GM12878 (cell line): Measurements from ENCODE around the gene ZFHX2.

Source experiments
- CHD2 ChIP-seq: IDR thresholded peaks from 2 replicates; pipeline ENCODE4 v1.6.1; 2011; ENCODE audit warnings: low read depth, low read length, improper control_type of control experiment, borderline replicate concordance
- CTCF ChIP-seq, 3 experiments: IDR thresholded peaks in 2 of 3; conservative IDR thresholded peaks in 1 of 3; 2 replicates each; pipeline ENCODE4 v1.5.1; 2011; ENCODE audit warnings: low read depth in 3 of 3, low read length in 3 of 3, mild to moderate bottlenecking in 3 of 3, control low read depth in 2 of 3, moderate library complexity in 2 of 3, inconsistent platforms in 1 of 3, mixed read lengths in 1 of 3; ENCODE audit not compliant: control insufficient read depth in 2 of 3, insufficient read depth in 1 of 3; ENCODE audit errors: extremely low read depth in 1 of 3
- EZH2 ChIP-seq: IDR thresholded peaks from 2 replicates; pipeline ENCODE4 v1.6.1; 2012; ENCODE audit warnings: low read depth, mild to moderate bottlenecking, control low read depth, inconsistent platforms, low read length, borderline replicate concordance; ENCODE audit not compliant: control insufficient read depth
- FOXM1 ChIP-seq: IDR thresholded peaks from 2 replicates; pipeline ENCODE4 v1.6.1; 2012; ENCODE audit warnings: low read depth, mild to moderate bottlenecking, inconsistent platforms, low read length, moderate library complexity
- HCFC1 ChIP-seq: fragments of 150-350 bp; IDR thresholded peaks from 2 replicates; pipeline ENCODE4 v1.6.1; 2014; ENCODE audit warnings: low read length
- POLR2A ChIP-seq: IDR thresholded peaks from 2 replicates; pipeline ENCODE4 v1.6.1; 2011; ENCODE audit warnings: low read depth, mild to moderate bottlenecking, low read length
- POLR2AphosphoS2 ChIP-seq: IDR thresholded peaks from 2 replicates; pipeline ENCODE4 v1.6.1; 2011; ENCODE audit warnings: low read depth, mild to moderate bottlenecking, low read length, improper control_type of control experiment, moderate library complexity
- TF ChIP-seq, protein P1 (sequence below): fragments of 450-650 bp; IDR thresholded peaks from 2 replicates; pipeline ENCODE4 v1.6.1; 2016; ENCODE audit warnings: mild to moderate bottlenecking

GRCh38 chr14:23577710-23578392 lies 26.3 kb upstream of the ZFHX2 start:
- TF ChIP-seq FOXM1: no peak
- no peak for TF ChIP-seq CTCF (IDR thresholded peaks at IDR 0.05 in 2 of 3, conservative IDR thresholded peaks at IDR 0.05 in 1 of 3; ENCODE audit: control insufficient read depth in 2 of 3, extremely low read depth in 1 of 3, insufficient read depth in 1 of 3, low read depth in 3 of 3, low read length in 3 of 3)
- TF ChIP-seq POLR2A: peak; percentile 46; the same call in 1 of the 2 replicates
- TF ChIP-seq CHD2: no peak
- TF ChIP-seq, protein P1, sequence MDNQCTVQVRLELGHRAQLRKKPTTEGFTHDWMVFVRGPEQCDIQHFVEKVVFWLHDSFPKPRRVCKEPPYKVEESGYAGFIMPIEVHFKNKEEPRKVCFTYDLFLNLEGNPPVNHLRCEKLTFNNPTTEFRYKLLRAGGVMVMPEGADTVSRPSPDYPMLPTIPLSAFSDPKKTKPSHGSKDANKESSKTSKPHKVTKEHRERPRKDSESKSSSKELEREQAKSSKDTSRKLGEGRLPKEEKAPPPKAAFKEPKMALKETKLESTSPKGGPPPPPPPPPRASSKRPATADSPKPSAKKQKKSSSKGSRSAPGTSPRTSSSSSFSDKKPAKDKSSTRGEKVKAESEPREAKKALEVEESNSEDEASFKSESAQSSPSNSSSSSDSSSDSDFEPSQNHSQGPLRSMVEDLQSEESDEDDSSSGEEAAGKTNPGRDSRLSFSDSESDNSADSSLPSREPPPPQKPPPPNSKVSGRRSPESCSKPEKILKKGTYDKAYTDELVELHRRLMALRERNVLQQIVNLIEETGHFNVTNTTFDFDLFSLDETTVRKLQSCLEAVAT: no peak
- no peak for TF ChIP-seq POLR2AphosphoS2
- TF ChIP-seq HCFC1: no peak
- TF ChIP-seq EZH2: no peak
